ENCODE data around the gene RBM33.

RBM33 gene

GRCh38 chr7:155819186-155819585 is 174.7 kb downstream of the RBM33 start:
- Histone ChIP-seq H3K4me3 (ENCODE audit: low read depth, low read length, poor library complexity, severe bottlenecking) (no peak overlapping the region), H4K20me1 (ENCODE audit: insufficient read depth, low read length) (no peaks in the 10 kb centered on the region), H3K79me2 (ENCODE audit: insufficient read depth, low read length) (no peaks in the 10 kb centered on the region), H3F3A (ENCODE audit: insufficient read depth, low read length) (no peaks in the 10 kb centered on the region), H3K36me3 (ENCODE audit: insufficient read depth, low read length) (no peaks in the 10 kb centered on the region), H3K27ac (ENCODE audit: low read depth, low read length, poor library complexity, severe bottlenecking) (no peak overlapping the region), H2AFZ (ENCODE audit: low read length) (no peak overlapping the region), H3K9me3 (ENCODE audit: low read length) (no peaks in the 10 kb centered on the region), H3K27me3 (ENCODE audit: insufficient read depth, low read length) (peaks cover 4% of the 10 kb centered on the region; the same call in 1 of the 2 replicates), H3K4me1 (ENCODE audit: insufficient read depth, low read length, severe bottlenecking) (no peaks in the 10 kb centered on the region), H3K4me2 (ENCODE audit: low read length) (no peak overlapping the region), H3K9me2 (ENCODE audit: low read depth, low read length) (no peaks in the 10 kb centered on the region), H3K9ac (ENCODE audit: low read length) (no peak overlapping the region)
- TF ChIP-seq CTCF (IDR thresholded peaks at IDR 0.05; ENCODE audit: low read length), result no peak
- TF ChIP-seq EZH2 (IDR thresholded peaks at IDR 0.05; ENCODE audit: borderline replicate concordance, low read length), result no peak

GRCh38 chr7:155820246-155820645 is 175.8 kb downstream of the RBM33 start:
- Histone ChIP-seq H4K20me1 (ENCODE audit: insufficient read depth, low read length) (no peaks in the 10 kb centered on the region), H3K4me3 (ENCODE audit: low read depth, low read length, poor library complexity, severe bottlenecking) (no peak overlapping the region), H2AFZ (ENCODE audit: low read length) (no peak overlapping the region), H3F3A (ENCODE audit: insufficient read depth, low read length) (no peaks in the 10 kb centered on the region), H3K27ac (ENCODE audit: low read depth, low read length, poor library complexity, severe bottlenecking) (no peak overlapping the region), H3K4me1 (ENCODE audit: insufficient read depth, low read length, severe bottlenecking) (no peaks in the 10 kb centered on the region), H3K9me3 (ENCODE audit: low read length) (no peaks in the 10 kb centered on the region), H3K79me2 (ENCODE audit: insufficient read depth, low read length) (no peaks in the 10 kb centered on the region), H3K36me3 (ENCODE audit: insufficient read depth, low read length) (no peaks in the 10 kb centered on the region), H3K9me2 (ENCODE audit: low read depth, low read length) (no peaks in the 10 kb centered on the region), H3K27me3 (ENCODE audit: insufficient read depth, low read length) (peaks cover 4% of the 10 kb centered on the region; the same call in 1 of the 2 replicates), H3K4me2 (ENCODE audit: low read length) (no peak overlapping the region), H3K9ac (ENCODE audit: low read length) (no peak overlapping the region)
- TF ChIP-seq CTCF (IDR thresholded peaks at IDR 0.05; ENCODE audit: low read length) (no peak), EZH2 (IDR thresholded peaks at IDR 0.05; ENCODE audit: borderline replicate concordance, low read length) (no peak)

- Histone ChIP-seq H2AFZ (ENCODE audit: low read length) (no peak overlapping the region), H3K4me3 (ENCODE audit: low read depth, low read length, poor library complexity, severe bottlenecking) (no peak overlapping the region), H3K36me3 (ENCODE audit: insufficient read depth, low read length) (no peaks in the 10 kb centered on the region), H3K79me2 (ENCODE audit: insufficient read depth, low read length) (no peaks in the 10 kb centered on the region), H3K27ac (ENCODE audit: low read depth, low read length, poor library complexity, severe bottlenecking) (no peak overlapping the region), H3F3A (ENCODE audit: insufficient read depth, low read length) (no peaks in the 10 kb centered on the region), H3K9ac (ENCODE audit: low read length) (no peak overlapping the region), H3K4me1 (ENCODE audit: insufficient read depth, low read length, severe bottlenecking) (no peaks in the 10 kb centered on the region), H3K4me2 (ENCODE audit: low read length) (no peak overlapping the region), H3K9me2 (ENCODE audit: low read depth, low read length) (no peaks in the 10 kb centered on the region), H3K9me3 (ENCODE audit: low read length) (no peaks in the 10 kb centered on the region), H4K20me1 (ENCODE audit: insufficient read depth, low read length) (no peaks in the 10 kb centered on the region), H3K27me3 (ENCODE audit: insufficient read depth, low read length) (peaks cover 4% of the 10 kb centered on the region; the same call in 1 of the 2 replicates)
- no peak for TF ChIP-seq EZH2 (IDR thresholded peaks at IDR 0.05; ENCODE audit: borderline replicate concordance, low read length)
- TF ChIP-seq CTCF (IDR thresholded peaks at IDR 0.05; ENCODE audit: low read length), result no peak
These were observed 176.3 kb downstream of the RBM33 start for GRCh38 chr7:155820788-155821187.
